ENCODE results near the gene PRKG1. TPM values are rescaled to one million over a fixed set of nuclear protein-coding genes. Genes with fewer than 3 reads are reported as not detected.
A peak's percentile ranks its signal among the peaks of the same experiment; 100 is the strongest.

The PRKG1 gene
- total RNA-seq, 2 donors from 2014 or later = 1.3 to 2.7 TPM

- H3K36me3 Mint-ChIP-seq (ENCODE audit: low read depth) = no peaks in the 10 kb centered on the region
- no peak for TF ChIP-seq CTCF (conservative IDR thresholded peaks at IDR 0.05)
- no peaks in the 10 kb centered on the region for H3K9me3 Mint-ChIP-seq
- DNase-seq = no peak
- Histone ChIP-seq H3K9me3 (ENCODE audit: control insufficient read depth, low read length) (no peaks in the 10 kb centered on the region), H3K9ac (ENCODE audit: extremely low read depth, low read length, poor library complexity, severe bottlenecking) (no peak overlapping the region), H3K4me3 (ENCODE audit: low read length) (peak overlapping the region; percentile 43), H3K27ac (ENCODE audit: low read depth, low read length) (no peak overlapping the region), H3K27me3 (ENCODE audit: control insufficient read depth, insufficient read depth, low read length, poor library complexity, severe bottlenecking) (no peaks in the 10 kb centered on the region), H3K4me1 (ENCODE audit: control insufficient read depth, insufficient read depth, low read length) (peaks cover 18% of the 10 kb centered on the region), H3K36me3 (ENCODE audit: control insufficient read depth, insufficient read depth, low read length) (no peaks in the 10 kb centered on the region)
- H3K27me3 Mint-ChIP-seq (ENCODE audit: insufficient read depth) = no peaks in the 10 kb centered on the region
- no peak overlapping the region for H3K27ac Mint-ChIP-seq
- no peak overlapping the region for H3K4me3 Mint-ChIP-seq
- 74 to 89% methylated on average over 1 to 2 of the region's 2 CpGs for WGBS, 2 experiments (ENCODE audit: insufficient coverage in 1 of 2, insufficient read length in 1 of 2)
- peaks cover 33% of the 10 kb centered on the region for H3K4me1 Mint-ChIP-seq
Measured at GRCh38 chr10:51918440-51918839, 844.2 kb downstream of the PRKG1 start.

GRCh38 chr10:51918884-51919325, 844.6 kb downstream of the PRKG1 start:
- Histone ChIP-seq H3K27ac (ENCODE audit: low read depth, low read length) (peak overlapping the region; percentile 0), H3K36me3 (ENCODE audit: control insufficient read depth, insufficient read depth, low read length) (no peaks in the 10 kb centered on the region), H3K4me3 (ENCODE audit: low read length) (peak overlapping the region; percentile 43), H3K9me3 (ENCODE audit: control insufficient read depth, low read length) (no peaks in the 10 kb centered on the region), H3K4me1 (ENCODE audit: control insufficient read depth, insufficient read depth, low read length) (peaks cover 18% of the 10 kb centered on the region), H3K9ac (ENCODE audit: extremely low read depth, low read length, poor library complexity, severe bottlenecking) (no peak overlapping the region), H3K27me3 (ENCODE audit: control insufficient read depth, insufficient read depth, low read length, poor library complexity, severe bottlenecking) (no peaks in the 10 kb centered on the region)
- Mint-ChIP-seq H3K36me3 (ENCODE audit: low read depth) (no peaks in the 10 kb centered on the region), H3K27me3 (ENCODE audit: insufficient read depth) (no peaks in the 10 kb centered on the region), H3K27ac (peak overlapping the region; percentile 33), H3K9me3 (no peaks in the 10 kb centered on the region), H3K4me3 (no peak overlapping the region), H3K4me1 (peaks cover 33% of the 10 kb centered on the region)
- TF ChIP-seq CTCF (conservative IDR thresholded peaks at IDR 0.05) = no peak
- 21 to 40% methylated on average over 4 to 5 of the region's 5 CpGs for WGBS, 2 experiments (ENCODE audit: insufficient coverage in 1 of 2, insufficient read length in 1 of 2)
- DNase-seq = peak; percentile 50

GRCh38 chr10:51920672-51921071, 846.4 kb downstream of the PRKG1 start:
- Histone ChIP-seq H3K36me3 (ENCODE audit: control insufficient read depth, insufficient read depth, low read length) (no peaks in the 10 kb centered on the region), H3K9ac (ENCODE audit: extremely low read depth, low read length, poor library complexity, severe bottlenecking) (no peak overlapping the region), H3K4me3 (ENCODE audit: low read length) (no peak overlapping the region), H3K27me3 (ENCODE audit: control insufficient read depth, insufficient read depth, low read length, poor library complexity, severe bottlenecking) (no peaks in the 10 kb centered on the region), H3K27ac (ENCODE audit: low read depth, low read length) (no peak overlapping the region), H3K4me1 (ENCODE audit: control insufficient read depth, insufficient read depth, low read length) (peaks cover 12% of the 10 kb centered on the region), H3K9me3 (ENCODE audit: control insufficient read depth, low read length) (no peaks in the 10 kb centered on the region)
- no peak for TF ChIP-seq CTCF (conservative IDR thresholded peaks at IDR 0.05)
- Mint-ChIP-seq H3K4me1 (peaks cover 24% of the 10 kb centered on the region), H3K9me3 (no peaks in the 10 kb centered on the region), H3K27me3 (ENCODE audit: insufficient read depth) (no peaks in the 10 kb centered on the region), H3K36me3 (ENCODE audit: low read depth) (no peaks in the 10 kb centered on the region), H3K27ac (no peak overlapping the region), H3K4me3 (no peak overlapping the region)
- DNase-seq = no peak
